Breast epithelium (tissue), 3 donors: ENCODE data around the gene WDHD1.

Experiments used
- POLR2A ChIP-seq: fragments of 450-650 bp; IDR thresholded peaks from one replicate; pipeline ENCODE4 v1.6.1; 2016; ENCODE audit warnings: antibody characterized with exemption, mild to moderate bottlenecking, moderate library complexity
- TF ChIP-seq, protein P1 (sequence below), 3 donors: fragments of 450-650 bp; IDR thresholded peaks; one replicate each; pipeline ENCODE4 v1.5.1; 2016 to 2017; ENCODE audit warnings: antibody characterized with exemption in 3 of 3, mild to moderate bottlenecking in 3 of 3, moderate library complexity in 3 of 3

DNA sequence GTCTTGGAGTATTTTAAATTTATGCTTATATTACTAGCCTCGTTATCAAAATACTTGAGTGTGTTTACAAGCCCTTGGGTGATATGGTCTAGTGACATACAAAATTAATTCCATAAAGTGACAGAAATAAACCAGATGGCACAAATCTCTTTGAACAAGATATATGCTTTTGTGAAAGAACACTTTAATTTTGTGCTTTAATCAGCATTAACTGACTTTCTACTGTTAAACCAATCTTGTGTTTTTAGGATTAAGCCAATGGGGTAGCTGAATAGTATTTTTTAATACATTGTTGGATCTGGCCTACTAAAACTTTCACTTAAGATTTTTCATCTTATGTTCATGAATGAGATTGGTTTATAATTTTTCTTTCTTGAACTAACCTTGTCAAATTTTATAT lies 93.9 kb downstream of the WDHD1 start:
- TF ChIP-seq, protein P1, sequence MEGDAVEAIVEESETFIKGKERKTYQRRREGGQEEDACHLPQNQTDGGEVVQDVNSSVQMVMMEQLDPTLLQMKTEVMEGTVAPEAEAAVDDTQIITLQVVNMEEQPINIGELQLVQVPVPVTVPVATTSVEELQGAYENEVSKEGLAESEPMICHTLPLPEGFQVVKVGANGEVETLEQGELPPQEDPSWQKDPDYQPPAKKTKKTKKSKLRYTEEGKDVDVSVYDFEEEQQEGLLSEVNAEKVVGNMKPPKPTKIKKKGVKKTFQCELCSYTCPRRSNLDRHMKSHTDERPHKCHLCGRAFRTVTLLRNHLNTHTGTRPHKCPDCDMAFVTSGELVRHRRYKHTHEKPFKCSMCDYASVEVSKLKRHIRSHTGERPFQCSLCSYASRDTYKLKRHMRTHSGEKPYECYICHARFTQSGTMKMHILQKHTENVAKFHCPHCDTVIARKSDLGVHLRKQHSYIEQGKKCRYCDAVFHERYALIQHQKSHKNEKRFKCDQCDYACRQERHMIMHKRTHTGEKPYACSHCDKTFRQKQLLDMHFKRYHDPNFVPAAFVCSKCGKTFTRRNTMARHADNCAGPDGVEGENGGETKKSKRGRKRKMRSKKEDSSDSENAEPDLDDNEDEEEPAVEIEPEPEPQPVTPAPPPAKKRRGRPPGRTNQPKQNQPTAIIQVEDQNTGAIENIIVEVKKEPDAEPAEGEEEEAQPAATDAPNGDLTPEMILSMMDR (IDR thresholded peaks at IDR 0.05) = no peak
- no peak for TF ChIP-seq POLR2A
